GM18909 (cell line): Measurements from ENCODE around the gene TTC7B.

ENCODE experiments used
- ATAC-seq: cut with Tn5 transposase; IDR thresholded peaks from one replicate; pipeline ENCODE4 v1.9.1; 2021; ENCODE audit warnings: mild to moderate bottlenecking; ENCODE audit not compliant: unreplicated experiment, poor library complexity

TTC7B gene

GRCh38 chr14:90487462-90487861 lies 328.8 kb downstream of the TTC7B start:
- no peak for ATAC-seq

GRCh38 chr14:90487031-90487430 lies 329.2 kb downstream of the TTC7B start:
- ATAC-seq, result no peak

GRCh38 chr14:90484291-90484690 lies 331.9 kb downstream of the TTC7B start:
- no peak for ATAC-seq

GRCh38 chr14:90483571-90483974 lies 332.7 kb downstream of the TTC7B start:
- no peak for ATAC-seq

GRCh38 chr14:90483117-90483516 lies 333.1 kb downstream of the TTC7B start:
- ATAC-seq, result no peak

- no peak for ATAC-seq
Observed at GRCh38 chr14:90475298-90475697, 340.9 kb downstream of the TTC7B start.
